Lower lobe of right lung (tissue), 2 donors: ENCODE measurements around the gene TECPR2. TPM values are rescaled to one million over a fixed set of nuclear protein-coding genes. Genes with fewer than 3 reads are reported as not detected.

ENCODE experiments used
- ATAC-seq, 2 donors: fragments of 200-7000 bp; cut with Tn5 transposase; one replicate each; pipeline ENCODE4 v1.9.1; 2020 to 2022; ENCODE audit warnings: mild to moderate bottlenecking in 2 of 2, moderate library complexity in 2 of 2
- DNase-seq: peaks from one replicate; pipeline ENCODE4 v3.0.0-alpha.2; 2020
- H3K27ac ChIP-seq: fragments of 200-600 bp; one replicate; pipeline ENCODE4 v1.8.0; 2022
- H3K27me3 ChIP-seq: fragments of 200-600 bp; one replicate; pipeline ENCODE4 v1.8.0; 2022; ENCODE audit warnings: low read depth
- H3K36me3 ChIP-seq: fragments of 200-600 bp; one replicate; pipeline ENCODE4 v1.8.0; 2022; ENCODE audit warnings: mild to moderate bottlenecking
- H3K4me1 ChIP-seq: fragments of 200-600 bp; one replicate; pipeline ENCODE4 v1.8.0; 2022
- H3K4me3 ChIP-seq: fragments of 200-600 bp; one replicate; pipeline ENCODE4 v1.8.0; 2022; ENCODE audit warnings: mild to moderate bottlenecking
- H3K9me3 ChIP-seq: fragments of 200-600 bp; one replicate; pipeline ENCODE4 v1.8.0; 2022
- intact Hi-C: fragments of 100-400 bp; cut with DNase I; formaldehyde crosslinking; loops from one replicate; pipeline ENCODE4 v1.11.0; 2022
- total RNA-seq: library from RNA; stranded (reverse); fragmentation: NEBNext Ultra II Directional; extraction: Animal tissue kit (Norgen Biotek cat#: 25700); gene quantifications from one replicate; pipeline ENCODE4 v1.2.1, GENCODE V29; 2021
- TF ChIP-seq, protein P1 (sequence below): fragments of 200-600 bp; IDR thresholded peaks from one replicate; pipeline ENCODE4 v1.8.0; 2022; ENCODE audit warnings: antibody characterized with exemption, mild to moderate bottlenecking
- donor health status: DM: no; HTN: yes; CAD: no; lungs with severe emphysema.

Gene TECPR2
- total RNA-seq, 1 donor from 2014 or later = 23.2 TPM

DNA sequence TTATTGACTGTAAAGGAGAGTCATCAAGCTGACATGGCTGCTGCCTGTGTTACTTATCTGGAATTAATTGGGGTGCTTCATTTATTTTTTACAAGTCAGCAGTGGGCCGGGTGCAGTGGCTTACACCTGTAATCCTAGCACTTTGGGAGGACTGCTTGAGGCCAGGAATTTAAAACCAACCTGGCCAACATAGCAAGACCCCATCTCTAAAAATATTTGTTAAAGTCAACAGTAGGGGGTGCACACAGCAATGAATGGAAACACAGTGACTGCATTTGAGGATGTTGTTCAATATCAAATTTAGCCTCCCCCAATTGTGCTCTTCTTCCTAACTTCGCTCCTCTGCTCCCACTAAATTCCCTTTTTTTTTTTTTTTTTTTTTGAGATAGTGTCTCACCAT is 94.8 kb downstream of the TECPR2 start:
- intact Hi-C loops = no loop called here
- TF ChIP-seq, protein P1, sequence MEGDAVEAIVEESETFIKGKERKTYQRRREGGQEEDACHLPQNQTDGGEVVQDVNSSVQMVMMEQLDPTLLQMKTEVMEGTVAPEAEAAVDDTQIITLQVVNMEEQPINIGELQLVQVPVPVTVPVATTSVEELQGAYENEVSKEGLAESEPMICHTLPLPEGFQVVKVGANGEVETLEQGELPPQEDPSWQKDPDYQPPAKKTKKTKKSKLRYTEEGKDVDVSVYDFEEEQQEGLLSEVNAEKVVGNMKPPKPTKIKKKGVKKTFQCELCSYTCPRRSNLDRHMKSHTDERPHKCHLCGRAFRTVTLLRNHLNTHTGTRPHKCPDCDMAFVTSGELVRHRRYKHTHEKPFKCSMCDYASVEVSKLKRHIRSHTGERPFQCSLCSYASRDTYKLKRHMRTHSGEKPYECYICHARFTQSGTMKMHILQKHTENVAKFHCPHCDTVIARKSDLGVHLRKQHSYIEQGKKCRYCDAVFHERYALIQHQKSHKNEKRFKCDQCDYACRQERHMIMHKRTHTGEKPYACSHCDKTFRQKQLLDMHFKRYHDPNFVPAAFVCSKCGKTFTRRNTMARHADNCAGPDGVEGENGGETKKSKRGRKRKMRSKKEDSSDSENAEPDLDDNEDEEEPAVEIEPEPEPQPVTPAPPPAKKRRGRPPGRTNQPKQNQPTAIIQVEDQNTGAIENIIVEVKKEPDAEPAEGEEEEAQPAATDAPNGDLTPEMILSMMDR = no peak
- ATAC-seq (no peak), DNase-seq (no peak)
- Histone ChIP-seq H3K9me3 (no peaks in the 10 kb centered on the region), H3K4me1 (no peaks in the 10 kb centered on the region), H3K4me3 (no peak overlapping the region), H3K36me3 (peaks cover 53% of the 10 kb centered on the region), H3K27ac (no peak overlapping the region), H3K27me3 (no peaks in the 10 kb centered on the region)

DNA sequence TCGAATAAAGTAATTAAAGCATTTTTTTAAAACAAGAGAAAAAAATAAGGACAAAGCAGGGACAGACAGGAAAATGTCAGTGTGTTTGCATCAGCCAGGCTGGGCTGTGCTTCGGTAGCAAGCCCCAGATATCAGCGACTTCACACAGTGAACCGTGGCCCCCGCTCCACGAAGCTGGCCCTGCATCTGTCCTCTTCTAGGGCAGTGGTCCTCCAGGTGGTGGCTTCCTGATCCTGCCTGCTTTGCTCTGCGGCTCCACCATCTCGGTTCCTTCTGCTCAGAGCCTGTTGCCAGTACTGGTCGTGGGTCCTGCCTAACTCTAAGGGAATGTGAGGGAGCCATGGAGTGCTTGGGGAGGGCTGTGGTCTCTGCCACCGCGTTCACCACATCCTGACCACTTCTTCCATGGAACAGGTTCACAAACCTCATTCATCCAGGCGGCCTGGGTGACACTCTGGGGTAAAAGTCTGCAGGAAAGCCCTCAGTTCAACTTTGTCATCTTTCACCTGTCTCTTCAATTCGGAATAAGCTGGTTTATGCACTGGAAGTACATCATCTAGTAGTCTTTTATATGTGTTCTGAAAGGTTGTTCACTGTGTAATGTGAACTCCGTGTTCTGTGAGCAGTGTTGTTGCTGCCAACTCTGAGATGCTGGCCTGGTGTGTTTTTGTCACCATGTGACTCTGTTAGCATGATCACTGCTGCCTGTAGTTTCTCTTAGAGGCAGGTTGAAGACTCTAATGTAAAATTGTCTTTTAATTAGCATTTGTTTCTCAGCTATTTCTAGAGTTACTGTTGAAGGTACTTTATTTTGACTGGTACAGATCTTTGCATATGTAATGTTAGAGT is 99.0 kb downstream of the TECPR2 start:
- no peak overlapping the region for H3K4me3 ChIP-seq
- TF ChIP-seq, protein P1 = no peak
- intact Hi-C loops = no loop called here
- peaks cover 51% of the 10 kb centered on the region for H3K36me3 ChIP-seq
- no peaks in the 10 kb centered on the region for H3K27me3 ChIP-seq
- ATAC-seq (no peak), DNase-seq (no peak)
- H3K9me3 ChIP-seq = no peaks in the 10 kb centered on the region
- H3K27ac ChIP-seq = no peak overlapping the region
- no peaks in the 10 kb centered on the region for H3K4me1 ChIP-seq

DNA sequence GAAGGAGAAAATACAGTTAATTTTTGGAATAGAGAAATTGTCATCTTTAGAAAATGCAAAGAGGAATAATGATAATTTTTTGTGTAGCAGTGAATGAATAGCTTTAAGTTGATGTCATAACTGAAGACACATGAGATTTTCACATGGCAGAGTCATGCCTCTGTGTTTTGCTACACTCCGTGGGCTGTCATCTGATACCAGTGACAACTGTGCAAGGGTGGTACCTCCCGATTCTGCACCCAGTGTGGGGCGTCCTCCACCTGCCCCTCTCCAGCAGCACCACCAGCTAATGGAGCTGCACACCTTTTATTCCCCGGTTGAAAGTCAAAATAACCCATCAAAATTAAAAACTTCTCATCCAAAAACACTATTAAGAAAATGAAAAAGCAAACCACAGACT is 99.7 kb downstream of the TECPR2 start:
- H3K27me3 ChIP-seq = no peaks in the 10 kb centered on the region
- H3K4me1 ChIP-seq = no peaks in the 10 kb centered on the region
- ATAC-seq = no peak
- peaks cover 49% of the 10 kb centered on the region for H3K36me3 ChIP-seq
- no peak for DNase-seq
- TF ChIP-seq, protein P1 = no peak
- no peaks in the 10 kb centered on the region for H3K9me3 ChIP-seq
- no peak overlapping the region for H3K4me3 ChIP-seq
- intact Hi-C loops = no loop called here
- no peak overlapping the region for H3K27ac ChIP-seq

DNA sequence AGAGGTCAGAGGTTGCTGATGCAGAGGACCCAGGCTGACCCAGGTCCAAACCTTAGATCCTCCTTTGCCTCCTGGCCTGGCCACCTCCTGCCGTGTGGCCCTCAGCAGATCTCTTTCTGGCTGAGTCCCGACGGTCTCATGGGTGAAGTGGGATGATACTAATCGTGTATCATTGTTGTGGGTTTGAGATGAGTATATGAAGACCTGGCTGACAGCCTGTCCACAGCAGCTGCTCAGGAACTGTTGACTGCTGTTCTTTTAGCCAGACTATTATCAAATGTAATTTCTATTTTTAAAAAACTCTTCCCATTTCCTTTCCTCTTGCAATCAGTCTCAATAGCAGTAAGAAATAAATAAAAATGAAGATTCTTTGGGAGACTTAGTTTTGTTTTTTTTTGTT is 101.3 kb downstream of the TECPR2 start:
- H3K9me3 ChIP-seq = no peaks in the 10 kb centered on the region
- DNase-seq = no peak
- ATAC-seq = no peak
- H3K27ac ChIP-seq = no peak overlapping the region
- no peak overlapping the region for H3K4me3 ChIP-seq
- H3K36me3 ChIP-seq = peaks cover 38% of the 10 kb centered on the region
- H3K4me1 ChIP-seq = no peaks in the 10 kb centered on the region
- no peaks in the 10 kb centered on the region for H3K27me3 ChIP-seq
- TF ChIP-seq, protein P1 = no peak
- intact Hi-C loops = no loop called here

DNA sequence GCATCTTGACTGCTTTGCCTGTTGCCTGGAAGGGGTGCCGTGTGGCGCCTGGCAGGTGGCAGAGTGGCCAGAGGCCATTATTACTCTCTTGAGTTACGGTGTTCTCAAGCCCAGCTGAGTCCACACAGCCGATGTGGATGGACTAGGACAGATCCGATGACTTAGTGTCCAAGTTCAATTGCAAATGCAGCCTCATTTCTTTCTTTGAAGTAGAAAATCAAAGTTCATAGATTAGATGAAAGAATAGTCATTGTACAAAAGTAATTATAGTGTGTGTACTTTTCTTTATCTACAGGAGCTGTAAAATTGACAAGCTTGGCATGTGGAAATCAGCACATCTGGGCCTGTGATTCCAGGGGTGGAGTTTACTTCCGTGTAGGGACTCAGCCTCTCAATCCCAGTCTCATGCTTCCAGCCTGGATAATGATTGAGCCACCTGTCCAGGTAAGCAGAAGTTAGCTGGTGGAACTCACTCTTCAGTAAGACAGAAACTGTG is 102.2 kb downstream of the TECPR2 start:
- Histone ChIP-seq H3K9me3 (no peaks in the 10 kb centered on the region), H3K4me1 (no peaks in the 10 kb centered on the region), H3K27me3 (no peaks in the 10 kb centered on the region), H3K4me3 (no peak overlapping the region), H3K27ac (no peak overlapping the region), H3K36me3 (peaks cover 38% of the 10 kb centered on the region)
- no peak for ATAC-seq
- no peak for DNase-seq
- intact Hi-C loops = no loop called here
- TF ChIP-seq, protein P1 = no peak
